ENCODE results near the gene MUC5B.

The MUC5B gene

GRCh38 chr11:1251236-1251770, 28.4 kb downstream of the MUC5B start:
- no peak for DNase-seq (ENCODE audit: low read depth)
- no peak overlapping the region for H3K4me3 ChIP-seq (ENCODE audit: low read depth, low read length)
- TF ChIP-seq CTCF (IDR thresholded peaks at IDR 0.05; ENCODE audit: insufficient read depth, low read depth, low read length, missing control alignments): no peak

DNA sequence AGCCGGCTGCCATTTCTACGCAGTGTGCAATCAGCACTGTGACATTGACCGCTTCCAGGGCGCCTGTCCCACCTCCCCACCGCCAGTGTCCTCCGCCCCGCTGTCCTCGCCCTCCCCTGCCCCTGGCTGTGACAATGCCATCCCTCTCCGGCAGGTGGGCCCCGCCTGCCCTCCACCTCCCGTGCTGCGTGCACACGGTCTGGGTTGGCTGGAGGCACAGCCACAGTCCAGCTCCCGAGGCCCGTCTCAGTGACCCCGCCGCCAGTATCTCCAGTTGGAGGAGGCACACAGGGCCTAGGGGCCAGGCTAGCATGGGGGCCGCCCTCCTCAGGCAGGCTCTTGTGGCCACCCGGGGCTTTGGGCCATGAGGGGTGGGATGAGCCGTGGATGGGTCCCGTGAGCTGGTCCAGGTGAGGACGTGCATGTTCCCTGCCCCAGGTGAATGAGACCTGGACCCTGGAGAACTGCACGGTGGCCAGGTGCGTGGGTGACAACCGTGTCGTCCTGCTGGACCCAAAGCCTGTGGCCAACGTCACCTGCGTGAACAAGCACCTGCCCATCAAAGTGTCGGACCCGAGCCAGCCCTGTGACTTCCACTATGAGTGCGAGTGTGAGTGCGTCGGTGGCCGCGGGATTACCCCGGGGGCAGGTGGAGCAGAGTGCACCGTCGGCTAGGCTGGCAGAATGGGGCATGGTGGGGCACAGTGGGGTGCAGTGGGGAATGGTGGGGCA, 29.7 kb downstream of the MUC5B start:
- H3K4me3 ChIP-seq (ENCODE audit: low read depth, low read length): no peak overlapping the region
- TF ChIP-seq CTCF (IDR thresholded peaks at IDR 0.05; ENCODE audit: insufficient read depth, low read depth, low read length, missing control alignments): no peak
- DNase-seq (ENCODE audit: low read depth): no peak

GRCh38 chr11:1253103-1253485, 30.2 kb downstream of the MUC5B start:
- no peak for TF ChIP-seq CTCF (IDR thresholded peaks at IDR 0.05; ENCODE audit: insufficient read depth, low read depth, low read length, missing control alignments)
- no peak overlapping the region for H3K4me3 ChIP-seq (ENCODE audit: low read depth, low read length)
- no peak for DNase-seq (ENCODE audit: low read depth)

DNA sequence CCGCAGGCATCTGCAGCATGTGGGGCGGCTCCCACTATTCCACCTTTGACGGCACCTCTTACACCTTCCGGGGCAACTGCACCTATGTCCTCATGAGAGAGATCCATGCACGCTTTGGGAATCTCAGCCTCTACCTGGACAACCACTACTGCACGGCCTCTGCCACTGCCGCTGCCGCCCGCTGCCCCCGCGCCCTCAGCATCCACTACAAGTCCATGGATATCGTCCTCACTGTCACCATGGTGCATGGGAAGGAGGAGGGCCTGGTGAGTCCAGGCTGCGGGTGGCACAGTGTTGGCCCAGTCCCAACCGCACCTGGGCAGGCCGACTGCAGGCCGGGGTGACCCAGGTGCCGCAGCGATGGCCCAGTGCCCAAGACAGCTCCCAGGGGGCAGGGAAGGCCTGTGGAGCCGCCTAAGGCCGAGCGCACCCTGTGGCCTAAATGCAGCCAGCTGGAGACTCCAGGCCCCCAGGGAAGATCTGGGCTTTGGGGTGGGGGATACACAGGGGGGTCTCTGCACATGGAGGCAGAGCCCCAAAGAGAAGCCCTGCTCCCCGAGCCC, 31.3 kb downstream of the MUC5B start:
- no peak for DNase-seq (ENCODE audit: low read depth)
- no peak overlapping the region for H3K4me3 ChIP-seq (ENCODE audit: low read depth, low read length)
- TF ChIP-seq CTCF (IDR thresholded peaks at IDR 0.05; ENCODE audit: insufficient read depth, low read depth, low read length, missing control alignments): no peak

- TF ChIP-seq CTCF (IDR thresholded peaks at IDR 0.05; ENCODE audit: insufficient read depth, low read depth, low read length, missing control alignments): no peak
- no peak for DNase-seq (ENCODE audit: low read depth)
- no peak overlapping the region for H3K4me3 ChIP-seq (ENCODE audit: low read depth, low read length)
Measured at GRCh38 chr11:1254733-1255132, 31.9 kb downstream of the MUC5B start.

DNA sequence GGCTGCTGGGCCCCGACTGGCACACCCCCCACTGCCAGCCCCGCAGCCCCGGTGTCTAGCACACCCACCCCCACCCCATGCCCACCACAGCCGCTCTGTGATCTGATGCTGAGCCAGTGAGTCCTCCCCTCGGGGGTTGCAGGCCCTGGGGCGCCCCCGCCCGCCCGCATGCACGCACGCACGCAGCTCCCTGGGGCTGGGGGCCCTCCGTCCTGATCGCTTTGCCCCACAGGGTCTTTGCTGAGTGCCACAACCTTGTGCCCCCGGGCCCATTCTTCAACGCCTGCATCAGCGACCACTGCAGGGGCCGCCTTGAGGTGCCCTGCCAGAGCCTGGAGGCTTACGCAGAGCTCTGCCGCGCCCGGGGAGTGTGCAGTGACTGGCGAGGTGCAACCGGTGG, 32.3 kb downstream of the MUC5B start:
- no peak overlapping the region for H3K4me3 ChIP-seq (ENCODE audit: low read depth, low read length)
- no peak for TF ChIP-seq CTCF (IDR thresholded peaks at IDR 0.05; ENCODE audit: insufficient read depth, low read depth, low read length, missing control alignments)
- no peak for DNase-seq (ENCODE audit: low read depth)

All from GM12865 (cell line).